GM18517 (cell line): Measurements from ENCODE around the gene SUSD4.
"Not testable (repeated sequence)": the region's sequence is repeated elsewhere in the genome, so short reads cannot be mapped to it uniquely, and the experiment has no call there.

Experiments
- ATAC-seq: cut with Tn5 transposase; IDR thresholded peaks from one replicate; pipeline ENCODE4 v1.9.1; 2021; ENCODE audit warnings: mild to moderate bottlenecking, moderate library complexity; ENCODE audit not compliant: unreplicated experiment

The SUSD4 gene

GRCh38 chr1:223257856-223258550, 106.0 kb downstream of the SUSD4 start:
- no peak for ATAC-seq

GRCh38 chr1:223256034-223256433, 107.9 kb downstream of the SUSD4 start:
- ATAC-seq, result no peak

GRCh38 chr1:223253916-223254315, 110.1 kb downstream of the SUSD4 start:
- no peak for ATAC-seq

GRCh38 chr1:223251387-223251786, 112.6 kb downstream of the SUSD4 start:
- ATAC-seq, result not testable (repeated sequence)

GRCh38 chr1:223250632-223251015, 113.4 kb downstream of the SUSD4 start:
- no peak for ATAC-seq

- no peak for ATAC-seq
Observed at GRCh38 chr1:223249854-223250631, 113.9 kb downstream of the SUSD4 start.

- no peak for ATAC-seq
Observed at GRCh38 chr1:223248770-223249140, 115.2 kb downstream of the SUSD4 start.

GRCh38 chr1:223248001-223248769, 115.8 kb downstream of the SUSD4 start:
- ATAC-seq, result no peak

GRCh38 chr1:223246476-223247112, 117.4 kb downstream of the SUSD4 start:
- ATAC-seq, result no peak

GRCh38 chr1:223245983-223246382, 118.0 kb downstream of the SUSD4 start:
- no peak for ATAC-seq

GRCh38 chr1:223245411-223245810, 118.6 kb downstream of the SUSD4 start:
- no peak for ATAC-seq

- ATAC-seq, result peak; percentile 78
Observed at GRCh38 chr1:223244366-223245103, 119.4 kb downstream of the SUSD4 start.

GRCh38 chr1:223243441-223244050, 120.4 kb downstream of the SUSD4 start:
- no peak for ATAC-seq

GRCh38 chr1:223242971-223243370, 121.0 kb downstream of the SUSD4 start:
- ATAC-seq, result no peak

GRCh38 chr1:223242382-223242955, 121.5 kb downstream of the SUSD4 start:
- no peak for ATAC-seq

- ATAC-seq, result no peak
Observed at GRCh38 chr1:223240122-223240521, 123.9 kb downstream of the SUSD4 start.

GRCh38 chr1:223235091-223235490, 128.9 kb downstream of the SUSD4 start:
- ATAC-seq, result no peak

- ATAC-seq, result no peak
Observed at GRCh38 chr1:223234534-223234933, 129.4 kb downstream of the SUSD4 start.

GRCh38 chr1:223234170-223234514, 129.8 kb downstream of the SUSD4 start:
- ATAC-seq, result no peak
